ENCODE results near the gene NFRKB. TPM values are rescaled to one million over a fixed set of nuclear protein-coding genes. Genes with fewer than 3 reads are reported as not detected.

NFRKB gene
- polyA plus RNA-seq, 1 donor (not counting 4 experiments of a cell fraction or from before 2014, with no cell fraction given), result 14.4 TPM

GRCh38 chr11:129943036-129943435 is 47.7 kb upstream of the NFRKB start:
- Histone ChIP-seq H3K9ac (ENCODE audit: control insufficient read depth, extremely low read depth, insufficient read depth, low read length) (no peak overlapping the region), H3K36me3 (ENCODE audit: control insufficient read depth in 2 of 2, extremely low read depth in 1 of 2, insufficient read depth in 2 of 2, low read length in 2 of 2) (peaks cover 15 to 17% of the 10 kb centered on the region in 2 experiments), H3K27ac (ENCODE audit: control insufficient read depth, insufficient read depth, low read length) (no peak overlapping the region), H3K27me3 (ENCODE audit: control insufficient read depth, extremely low read depth, insufficient read depth, low read length) (no peaks in the 10 kb centered on the region), H3K9me3 (ENCODE audit: control insufficient read depth, low read depth, low read length) (no peaks in the 10 kb centered on the region), H3K4me1 (ENCODE audit: control insufficient read depth, extremely low read depth, insufficient read depth, low read length) (no peaks in the 10 kb centered on the region), H3K79me2 (ENCODE audit: control insufficient read depth, insufficient read depth, low read length) (no peaks in the 10 kb centered on the region), H3K4me3 (ENCODE audit: control insufficient read depth in 2 of 3, extremely low read depth in 1 of 3, insufficient read depth in 2 of 3, low read depth in 1 of 3, low read length in 3 of 3) (no peak overlapping the region), H2AFZ (ENCODE audit: control insufficient read depth, low read length) (no peak overlapping the region), H3K9me1 (ENCODE audit: control insufficient read depth, extremely low read depth, insufficient read depth, low read length) (no peaks in the 10 kb centered on the region), H3K4me2 (ENCODE audit: control insufficient read depth, extremely low read depth, insufficient read depth, low read depth, low read length) (no peak overlapping the region), H4K20me1 (ENCODE audit: control insufficient read depth, extremely low read depth, insufficient read depth, low read length) (peaks cover 3% of the 10 kb centered on the region)
- FAIRE-seq (no peak), DNase-seq (ENCODE audit: low read depth, low spot score) (no peak)
- dilution Hi-C loops (cut with MboI; ENCODE audit: extremely low pct_ligation_motif_present, low sequenced_read_pairs), result loop anchor here (25.0 kb wide), 1 partner anchor 194 kb away; no protein-coding TSS in a partner anchor
- TF ChIP-seq CTCF (optimal IDR thresholded peaks at IDR 0.05 in 1 of 3, IDR thresholded peaks at IDR 0.05 in 1 of 3, conservative IDR thresholded peaks at IDR 0.05 in 1 of 3; ENCODE audit: extremely low read depth in 1 of 3, insufficient read depth in 2 of 3, low read length in 3 of 3), result no peak
- no peak for TF ChIP-seq EZH2 (IDR thresholded peaks at IDR 0.05; ENCODE audit: low read length)

GRCh38 chr11:129939510-129939909 is 44.1 kb upstream of the NFRKB start:
- no peak for FAIRE-seq
- dilution Hi-C loops (cut with MboI; ENCODE audit: extremely low pct_ligation_motif_present, low sequenced_read_pairs), result loop anchor here (25.0 kb wide), 1 partner anchor 198 kb away; no protein-coding TSS in a partner anchor

More at GRCh38 chr11:129939510-129939909, 44.1 kb upstream of the NFRKB start:
- no peak for DNase-seq (ENCODE audit: low read depth, low spot score)
- H3K79me2 ChIP-seq (ENCODE audit: control insufficient read depth, insufficient read depth, low read length), result no peaks in the 10 kb centered on the region
- H3K27ac ChIP-seq (ENCODE audit: control insufficient read depth, insufficient read depth, low read length), result no peak overlapping the region
- no peak overlapping the region for H3K4me2 ChIP-seq (ENCODE audit: control insufficient read depth, extremely low read depth, insufficient read depth, low read depth, low read length)
- H3K9me1 ChIP-seq (ENCODE audit: control insufficient read depth, extremely low read depth, insufficient read depth, low read length), result no peaks in the 10 kb centered on the region
- no peak overlapping the region for H3K9ac ChIP-seq (ENCODE audit: control insufficient read depth, extremely low read depth, insufficient read depth, low read length)
- no peak overlapping the region for H2AFZ ChIP-seq (ENCODE audit: control insufficient read depth, low read length)
- no peak overlapping the region for H3K4me3 ChIP-seq (ENCODE audit: control insufficient read depth in 2 of 3, extremely low read depth in 1 of 3, insufficient read depth in 2 of 3, low read depth in 1 of 3, low read length in 3 of 3)
- no peaks in the 10 kb centered on the region for H4K20me1 ChIP-seq (ENCODE audit: control insufficient read depth, extremely low read depth, insufficient read depth, low read length)
- H3K36me3 ChIP-seq (ENCODE audit: control insufficient read depth in 2 of 2, extremely low read depth in 1 of 2, insufficient read depth in 2 of 2, low read length in 2 of 2), result peaks cover 7% of the 10 kb centered on the region in 2 experiments
- TF ChIP-seq CTCF (optimal IDR thresholded peaks at IDR 0.05 in 1 of 3, IDR thresholded peaks at IDR 0.05 in 1 of 3, conservative IDR thresholded peaks at IDR 0.05 in 1 of 3; ENCODE audit: extremely low read depth in 1 of 3, insufficient read depth in 2 of 3, low read length in 3 of 3) (no peak), EZH2 (IDR thresholded peaks at IDR 0.05; ENCODE audit: low read length) (no peak)
- H3K27me3 ChIP-seq (ENCODE audit: control insufficient read depth, extremely low read depth, insufficient read depth, low read length), result no peaks in the 10 kb centered on the region
- no peaks in the 10 kb centered on the region for H3K9me3 ChIP-seq (ENCODE audit: control insufficient read depth, low read depth, low read length)
- no peaks in the 10 kb centered on the region for H3K4me1 ChIP-seq (ENCODE audit: control insufficient read depth, extremely low read depth, insufficient read depth, low read length)
